ENCODE data around the gene KCNMA1. TPM values are rescaled to one million over a fixed set of nuclear protein-coding genes. Genes with fewer than 3 reads are reported as not detected.

Gene KCNMA1
- total and polyA plus RNA-seq, 8 donors = 2.8 to 21.1 (median 4.3) TPM

GRCh38 chr10:77409697-77410471 is 227.7 kb downstream of the KCNMA1 start:
- DNase-seq (peak in 3 of 4 donors; percentile 46 to 81 (median 80)), ATAC-seq (peak; percentile 90)
- Histone ChIP-seq H3K27me3 (peaks cover 0 to 25% of the 10 kb centered on the region in 2 donors), H3K27ac (no peak overlapping the region), H3K36me3 (no peaks in the 10 kb centered on the region), H3K9me3 (no peaks in the 10 kb centered on the region), H3K4me1 (peaks cover 3 to 8% of the 10 kb centered on the region in 2 donors), H3K4me3 (no peak overlapping the region)
- intact Hi-C loops (cut with DNase I) = no loop called here
- TF ChIP-seq, protein P1, sequence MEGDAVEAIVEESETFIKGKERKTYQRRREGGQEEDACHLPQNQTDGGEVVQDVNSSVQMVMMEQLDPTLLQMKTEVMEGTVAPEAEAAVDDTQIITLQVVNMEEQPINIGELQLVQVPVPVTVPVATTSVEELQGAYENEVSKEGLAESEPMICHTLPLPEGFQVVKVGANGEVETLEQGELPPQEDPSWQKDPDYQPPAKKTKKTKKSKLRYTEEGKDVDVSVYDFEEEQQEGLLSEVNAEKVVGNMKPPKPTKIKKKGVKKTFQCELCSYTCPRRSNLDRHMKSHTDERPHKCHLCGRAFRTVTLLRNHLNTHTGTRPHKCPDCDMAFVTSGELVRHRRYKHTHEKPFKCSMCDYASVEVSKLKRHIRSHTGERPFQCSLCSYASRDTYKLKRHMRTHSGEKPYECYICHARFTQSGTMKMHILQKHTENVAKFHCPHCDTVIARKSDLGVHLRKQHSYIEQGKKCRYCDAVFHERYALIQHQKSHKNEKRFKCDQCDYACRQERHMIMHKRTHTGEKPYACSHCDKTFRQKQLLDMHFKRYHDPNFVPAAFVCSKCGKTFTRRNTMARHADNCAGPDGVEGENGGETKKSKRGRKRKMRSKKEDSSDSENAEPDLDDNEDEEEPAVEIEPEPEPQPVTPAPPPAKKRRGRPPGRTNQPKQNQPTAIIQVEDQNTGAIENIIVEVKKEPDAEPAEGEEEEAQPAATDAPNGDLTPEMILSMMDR (IDR thresholded peaks at IDR 0.05) = no peak

DNA sequence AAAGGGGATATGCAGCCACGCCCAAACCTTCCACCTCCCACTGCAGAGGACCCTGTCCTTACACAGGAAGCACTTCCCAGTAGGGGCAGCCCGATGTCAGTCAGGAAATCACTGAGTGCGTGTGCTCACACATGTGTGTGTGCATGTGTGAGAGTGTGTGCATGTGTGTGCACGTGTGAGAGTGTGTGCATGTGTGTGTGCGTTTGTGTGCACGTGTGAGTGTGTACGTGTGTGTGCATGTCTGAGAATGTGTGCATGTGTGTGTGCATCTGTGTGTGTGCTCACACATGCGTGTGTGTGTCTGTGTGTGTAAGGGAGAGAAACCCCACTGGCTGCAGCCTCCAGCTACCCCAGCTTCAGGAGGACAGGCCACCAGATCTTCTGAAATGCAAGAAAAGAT is 229.3 kb downstream of the KCNMA1 start:
- Histone ChIP-seq H3K36me3 (no peaks in the 10 kb centered on the region), H3K27ac (no peak overlapping the region), H3K27me3 (peaks cover 0 to 25% of the 10 kb centered on the region in 2 donors), H3K4me1 (peaks cover 3 to 8% of the 10 kb centered on the region in 2 donors), H3K9me3 (no peaks in the 10 kb centered on the region), H3K4me3 (no peak overlapping the region)
- ATAC-seq (no peak), DNase-seq (no peak)
- intact Hi-C loops (cut with DNase I) = no loop called here
- TF ChIP-seq, protein P1 (IDR thresholded peaks at IDR 0.05) = no peak

DNA sequence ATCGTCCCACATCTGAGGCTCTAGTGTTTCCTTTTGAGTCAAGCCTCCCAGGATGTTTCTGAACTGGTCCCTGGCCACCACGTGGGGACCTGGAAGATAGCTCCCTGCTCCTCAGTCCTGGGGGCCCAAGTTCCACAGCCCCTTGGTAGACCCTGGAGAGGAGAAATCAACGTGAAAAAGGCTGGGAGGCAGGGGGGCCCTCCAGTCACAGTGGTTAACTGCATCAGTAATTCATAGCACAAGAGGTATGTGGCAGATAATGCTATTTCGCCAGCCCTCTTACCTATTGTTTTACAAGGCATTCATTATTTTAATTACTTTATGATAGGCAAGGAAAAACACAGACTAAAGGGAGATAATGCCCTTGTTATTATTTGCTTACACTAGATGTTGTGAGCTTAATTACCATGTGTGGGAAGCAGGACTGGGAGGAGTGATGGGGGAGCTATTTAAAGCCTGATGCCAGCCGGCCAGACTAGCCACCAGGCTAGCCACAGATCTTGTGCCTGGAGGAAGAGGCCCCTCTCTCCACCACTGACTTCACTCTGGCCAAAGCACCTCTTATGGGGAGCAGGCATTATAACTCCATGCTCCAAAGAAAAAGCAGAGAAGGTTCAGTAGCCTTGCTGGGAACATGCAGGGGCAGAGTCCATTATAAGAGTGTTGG is 230.7 kb downstream of the KCNMA1 start:
- Histone ChIP-seq H3K27me3 (peaks cover 0 to 21% of the 10 kb centered on the region in 2 donors), H3K4me3 (no peak overlapping the region), H3K36me3 (no peaks in the 10 kb centered on the region), H3K9me3 (no peaks in the 10 kb centered on the region), H3K27ac (no peak overlapping the region), H3K4me1 (peaks cover 3 to 8% of the 10 kb centered on the region in 2 donors)
- intact Hi-C loops (cut with DNase I) = no loop called here
- ATAC-seq (no peak), DNase-seq (no peak)
- TF ChIP-seq, protein P1 (IDR thresholded peaks at IDR 0.05) = no peak

GRCh38 chr10:77405771-77406241 is 231.8 kb downstream of the KCNMA1 start:
- DNase-seq (peak in 3 of 4 donors; percentile 32 to 90 (median 85)), ATAC-seq (peak; percentile 80)
- Histone ChIP-seq H3K36me3 (no peaks in the 10 kb centered on the region), H3K9me3 (no peaks in the 10 kb centered on the region), H3K4me3 (no peak overlapping the region), H3K4me1 (peaks cover 3 to 8% of the 10 kb centered on the region in 2 donors), H3K27me3 (peaks cover 0 to 14% of the 10 kb centered on the region in 2 donors), H3K27ac (peak overlapping the region in 1 of 2 donors; percentile 30)
- intact Hi-C loops (cut with DNase I) = no loop called here
- TF ChIP-seq, protein P1 (IDR thresholded peaks at IDR 0.05) = no peak

GRCh38 chr10:77404810-77405209 is 232.8 kb downstream of the KCNMA1 start:
- DNase-seq (no peak), ATAC-seq (no peak)
- H3K4me3 ChIP-seq = no peak overlapping the region
- intact Hi-C loops (cut with DNase I) = no loop called here
- no peaks in the 10 kb centered on the region for H3K36me3 ChIP-seq
- peaks cover 0 to 9% of the 10 kb centered on the region in 2 donors for H3K27me3 ChIP-seq
- H3K27ac ChIP-seq = no peak overlapping the region
- TF ChIP-seq, protein P1 (IDR thresholded peaks at IDR 0.05) = no peak
- H3K4me1 ChIP-seq = peaks cover 0 to 8% of the 10 kb centered on the region in 2 donors
- no peaks in the 10 kb centered on the region for H3K9me3 ChIP-seq

Data from left lung (tissue), 10 donors.